Activated CD8-positive, alpha-beta memory T cell treated with anti-CD3 and anti-CD28 coated beads for 1 hour (primary cell): ENCODE data around the gene IFT27.
A peak's percentile ranks its signal among the peaks of the same experiment; 100 is the strongest.
"Not testable (repeated sequence)": the region's sequence is repeated elsewhere in the genome, so short reads cannot be mapped to it uniquely, and the experiment has no call there.

Experiments used
- DNase-seq, 2 donors: peaks; one replicate each; pipeline ENCODE4 v3.0.0-alpha.2; 2020; ENCODE audit warnings: low read depth in 1 of 2; ENCODE audit errors: extremely low read depth in 1 of 2

The IFT27 gene

GRCh38 chr22:36765943-36766450 is 9.9 kb downstream of the IFT27 start:
- no peak for DNase-seq

DNA sequence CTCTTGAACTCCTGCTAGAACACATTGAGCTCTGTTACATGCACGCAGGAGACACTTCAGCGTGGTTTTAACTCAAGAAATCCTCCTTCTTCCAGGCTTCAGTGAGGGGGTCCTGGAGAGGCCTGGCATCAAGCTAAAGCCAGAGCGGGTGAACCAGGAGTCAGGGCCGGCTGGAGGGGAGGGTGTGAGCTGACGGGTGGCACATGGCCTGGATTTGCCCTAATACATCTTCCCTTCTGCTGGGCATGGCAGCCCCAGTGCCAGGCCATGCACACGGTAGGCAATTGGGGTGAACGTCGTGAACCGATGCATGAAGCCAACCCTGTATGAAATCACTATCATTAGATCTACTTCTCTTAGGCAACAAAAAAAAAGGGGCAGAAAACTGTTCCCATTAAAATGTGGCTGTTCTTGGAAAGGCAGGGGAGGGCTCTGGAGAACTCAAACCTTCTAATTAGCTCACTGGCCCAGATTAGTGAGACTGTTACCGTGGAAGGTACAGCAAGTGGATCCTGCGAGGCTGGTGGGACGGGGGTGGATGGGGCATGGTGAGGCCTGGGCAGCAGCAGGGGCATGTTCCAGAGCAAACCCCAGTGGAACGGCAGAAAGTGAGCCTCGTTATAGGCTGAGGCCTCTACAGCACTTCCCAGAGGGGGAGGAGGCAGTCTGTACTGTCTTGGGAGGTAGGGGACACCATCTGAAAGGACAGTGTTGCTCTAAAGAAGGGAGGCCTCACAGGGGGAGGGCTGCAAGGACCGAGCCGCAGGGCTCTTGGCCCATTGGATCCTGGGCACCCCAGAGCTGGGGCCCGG is 10.6 kb downstream of the IFT27 start:
- no peak for DNase-seq

- DNase-seq = no peak
Observed at GRCh38 chr22:36764641-36765040, 11.3 kb downstream of the IFT27 start.

DNA sequence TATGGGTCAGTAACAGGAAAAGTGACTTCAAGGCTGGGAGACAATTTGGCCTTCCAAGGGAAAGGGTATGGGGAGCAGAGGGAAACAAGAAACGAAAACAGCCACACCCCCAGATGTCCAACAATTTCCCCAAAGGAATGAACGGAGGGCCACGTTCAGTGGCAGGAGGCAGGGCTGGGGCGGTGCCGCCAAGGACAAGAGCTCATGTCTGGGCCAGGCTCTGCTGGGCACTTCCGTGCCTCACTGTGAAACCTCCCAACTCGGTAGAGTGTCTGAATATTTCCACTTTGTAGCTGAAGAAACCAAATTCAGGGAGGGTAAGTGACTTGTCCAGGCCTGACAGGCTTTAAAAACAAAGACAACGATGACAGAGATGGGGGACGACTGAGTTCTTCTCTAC is 11.9 kb downstream of the IFT27 start:
- DNase-seq = no peak

DNA sequence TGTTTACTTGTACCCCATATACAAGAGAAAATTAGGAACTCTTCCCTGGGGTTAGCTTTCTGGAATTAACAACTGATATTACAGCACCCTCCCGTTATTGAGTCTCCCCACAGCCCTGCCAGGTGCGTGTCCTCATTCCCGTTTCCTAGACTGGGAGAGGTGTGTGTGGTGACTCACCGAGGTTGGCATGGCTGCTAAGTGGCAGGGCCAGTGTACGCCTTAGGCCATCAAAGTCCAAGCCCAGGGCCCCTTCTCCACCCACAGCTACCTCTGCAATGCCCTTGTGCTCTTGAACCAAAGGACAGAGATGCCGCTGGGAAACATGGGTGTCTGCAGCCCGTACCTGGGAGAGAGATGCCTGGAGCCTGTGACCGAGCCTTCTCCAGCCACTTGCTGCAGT is 12.3 kb downstream of the IFT27 start:
- no peak for DNase-seq

- no peak for DNase-seq
Observed at GRCh38 chr22:36762687-36763260, 13.1 kb downstream of the IFT27 start.

- no peak for DNase-seq
Observed at GRCh38 chr22:36761553-36762240, 14.2 kb downstream of the IFT27 start.

DNA sequence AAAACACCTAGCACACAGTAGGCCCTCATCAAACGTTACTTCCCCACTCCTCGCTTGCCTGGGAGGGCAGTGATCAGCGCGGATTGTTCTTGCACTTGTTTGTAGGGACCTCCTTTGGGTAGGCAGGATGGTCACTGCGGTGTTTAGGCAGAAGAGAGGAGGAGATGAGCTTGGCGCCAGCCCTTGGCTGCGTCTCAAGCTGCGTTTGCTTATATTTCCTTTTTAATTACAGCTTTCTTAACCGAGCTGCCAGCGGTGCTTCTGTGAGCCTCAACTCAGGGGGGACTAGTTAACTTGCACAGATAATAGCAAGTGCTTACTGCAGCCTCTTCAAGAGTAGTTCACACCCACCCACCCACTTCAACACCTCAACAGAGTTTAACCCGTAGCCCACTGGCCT is 15.1 kb downstream of the IFT27 start:
- DNase-seq = no peak

DNA sequence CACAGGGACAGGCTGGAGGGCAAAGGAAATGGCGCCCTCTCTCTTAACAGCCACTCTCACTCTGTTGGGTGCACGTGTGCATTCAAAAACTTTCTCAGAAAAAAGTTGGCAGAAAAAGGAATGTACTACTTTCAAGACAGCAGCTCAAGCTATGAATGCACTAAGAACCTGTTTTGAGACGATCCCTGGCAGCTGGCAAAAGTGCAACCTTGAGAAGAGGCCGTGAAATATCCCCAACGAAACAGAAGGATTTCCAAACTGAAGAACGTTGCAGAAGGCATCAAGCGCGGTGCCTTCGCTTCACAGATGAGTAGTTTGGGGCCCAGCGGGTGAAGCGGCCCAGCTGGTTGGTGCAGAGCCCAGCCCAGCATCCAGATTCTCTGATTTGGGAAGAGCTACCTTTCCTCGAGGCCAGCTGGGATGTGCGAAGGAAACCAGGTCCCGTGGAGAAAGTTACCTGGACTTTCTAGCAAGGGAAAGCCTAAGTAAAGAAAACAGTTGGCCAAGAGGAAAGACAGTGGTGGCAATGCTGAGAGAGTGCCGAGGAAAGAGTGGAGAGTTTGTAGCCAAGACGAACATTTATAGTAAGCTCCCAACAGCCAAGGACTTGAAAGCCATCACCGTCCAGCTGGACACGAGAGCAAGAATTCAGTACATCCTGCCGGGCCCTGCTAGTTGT is 16.3 kb downstream of the IFT27 start:
- DNase-seq = no peak

DNA sequence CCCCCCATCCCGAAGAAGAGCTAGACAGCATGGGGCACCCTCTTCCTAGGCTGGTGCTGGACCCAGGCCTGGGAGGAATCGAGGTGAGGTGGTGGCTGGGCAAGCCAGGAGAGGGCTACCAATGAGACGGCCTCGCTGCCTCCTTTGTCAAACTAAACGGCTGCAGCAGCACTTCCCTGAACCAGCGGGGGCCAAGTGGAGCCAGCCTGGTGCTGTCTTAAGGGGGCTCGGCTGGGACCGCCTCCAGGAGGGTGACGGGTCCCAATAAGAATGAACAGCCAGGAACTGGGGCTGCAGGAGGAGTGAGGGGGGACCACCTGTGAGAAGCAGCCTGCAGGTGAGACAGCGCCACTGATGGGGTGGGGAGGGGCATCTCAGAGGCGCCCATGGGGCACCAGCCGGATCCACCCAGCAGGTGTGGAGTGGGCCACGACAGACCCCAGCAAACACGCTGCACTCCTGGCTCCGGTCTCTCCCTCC is 17.1 kb downstream of the IFT27 start:
- DNase-seq = no peak

GRCh38 chr22:36757668-36758211 is 18.2 kb downstream of the IFT27 start:
- peak; percentile 38 to 63 for DNase-seq

- DNase-seq = no peak
Observed at GRCh38 chr22:36756746-36757655, 18.9 kb downstream of the IFT27 start.

GRCh38 chr22:36756031-36756430 is 19.9 kb downstream of the IFT27 start:
- DNase-seq = no peak

DNA sequence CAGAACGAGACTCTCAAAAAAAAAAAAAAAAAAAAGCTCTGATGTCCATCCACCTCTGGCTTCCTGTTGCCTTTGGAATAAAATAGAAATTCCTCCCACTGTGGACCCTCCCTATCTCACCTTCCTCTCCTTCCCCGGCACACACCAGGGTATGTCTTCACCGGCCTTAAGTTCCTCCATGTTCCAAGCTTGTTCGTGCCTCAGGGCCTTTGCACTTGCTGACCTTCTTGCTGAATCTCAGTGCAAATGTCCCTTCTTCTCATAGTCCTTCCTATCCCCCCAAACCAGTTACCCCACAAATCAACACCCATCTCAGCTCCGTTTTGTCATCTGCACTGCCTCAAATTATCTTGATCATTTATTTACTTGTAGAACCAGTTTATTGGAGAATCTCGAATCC is 20.6 kb downstream of the IFT27 start:
- DNase-seq = no peak

DNA sequence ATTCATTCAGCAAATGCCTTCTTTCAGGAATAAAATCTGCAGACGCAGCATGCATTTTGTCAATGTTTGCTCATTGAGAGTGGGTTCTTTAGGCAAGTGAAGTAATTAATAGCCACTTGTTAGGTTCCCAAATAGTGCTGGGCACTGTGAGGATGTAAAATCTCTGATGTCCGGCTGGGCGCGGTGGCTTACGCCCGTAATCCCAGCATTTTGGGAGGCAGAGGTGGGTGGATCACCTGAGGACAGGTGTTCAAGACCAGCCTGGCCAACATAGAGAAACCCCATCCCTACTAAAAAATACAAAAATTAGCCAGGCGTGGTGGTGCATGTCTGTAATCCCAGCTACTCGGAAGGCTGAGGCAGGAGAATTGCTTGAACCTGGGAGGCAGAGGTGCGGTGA is 21.0 kb downstream of the IFT27 start:
- not testable (repeated sequence) for DNase-seq

GRCh38 chr22:36753916-36754315 is 22.0 kb downstream of the IFT27 start:
- no peak for DNase-seq

GRCh38 chr22:36753120-36753802 is 22.7 kb downstream of the IFT27 start:
- DNase-seq = no peak

- DNase-seq = no peak
Observed at GRCh38 chr22:36746375-36746970, 29.4 kb downstream of the IFT27 start.
